ENCODE measurements around the gene TCEA3.
A peak's percentile ranks its signal among the peaks of the same experiment; 100 is the strongest.

TCEA3 gene

GRCh38 chr1:23448846-23449245 is 24.3 kb upstream of the TCEA3 start:
- H2AK5ac ChIP-seq (ENCODE audit: low read length, severe bottlenecking): no peak overlapping the region
- H3K4me3 ChIP-seq (ENCODE audit: insufficient read depth in 1 of 2, low read depth in 1 of 2, low read length in 2 of 2): no peak overlapping the region
- no peak overlapping the region for H2AFZ ChIP-seq (ENCODE audit: low read depth, low read length)
- H3K9ac ChIP-seq (ENCODE audit: low read length): no peak overlapping the region
- H2BK12ac ChIP-seq (ENCODE audit: low read length in 2 of 2): no peak overlapping the region
- H2BK5ac ChIP-seq (ENCODE audit: low read depth, low read length, poor library complexity, severe bottlenecking): no peak overlapping the region
- no peak overlapping the region for H3K4me2 ChIP-seq (ENCODE audit: low read length, poor library complexity, severe bottlenecking)
- DNase-seq: no peak
- H2BK120ac ChIP-seq (ENCODE audit: low read depth, low read length): no peak overlapping the region
- no peak overlapping the region for H4K8ac ChIP-seq (ENCODE audit: low read length)
- H2BK15ac ChIP-seq (ENCODE audit: low read depth, poor library complexity, severe bottlenecking): no peak overlapping the region
- H3K9me3 ChIP-seq (ENCODE audit: control insufficient read depth, low read length): no peaks in the 10 kb centered on the region
- no peaks in the 10 kb centered on the region for H3K79me1 ChIP-seq (replicated peaks; ENCODE audit: low read length, poor library complexity, severe bottlenecking)
- H3K4me1 ChIP-seq (ENCODE audit: control insufficient read depth, insufficient read depth, low read depth, low read length): peaks cover 2% of the 10 kb centered on the region
- no peak overlapping the region for H3K4ac ChIP-seq (ENCODE audit: low read depth in 1 of 2, low read length in 2 of 2)
- H3K14ac ChIP-seq (ENCODE audit: low read length in 2 of 2): no peak overlapping the region
- H3K23ac ChIP-seq (ENCODE audit: low read length in 2 of 2): no peak overlapping the region
- no peak overlapping the region for H3K18ac ChIP-seq (ENCODE audit: low read depth in 1 of 2, low read length in 2 of 2)
- peaks cover 32 to 67% of the 10 kb centered on the region in 2 experiments for H3K36me3 ChIP-seq (ENCODE audit: control insufficient read depth in 1 of 2, insufficient read depth in 2 of 2, low read depth in 1 of 2, low read length in 2 of 2)
- H3K27ac ChIP-seq (ENCODE audit: low read length, poor library complexity, severe bottlenecking): no peak overlapping the region
- no peaks in the 10 kb centered on the region for H3K27me3 ChIP-seq (ENCODE audit: control insufficient read depth in 1 of 2, insufficient read depth in 1 of 2, low read length in 2 of 2)
- 70% methylated on average over 1 of the region's 1 CpG for WGBS
- H4K91ac ChIP-seq (ENCODE audit: low read length): no peak overlapping the region

- Histone ChIP-seq H3K9me3 (ENCODE audit: control insufficient read depth, low read length) (no peaks in the 10 kb centered on the region), H2BK12ac (ENCODE audit: low read length in 2 of 2) (no peak overlapping the region), H3K4me1 (ENCODE audit: control insufficient read depth, insufficient read depth, low read depth, low read length) (peaks cover 2% of the 10 kb centered on the region), H2AFZ (ENCODE audit: low read depth, low read length) (no peak overlapping the region), H4K8ac (ENCODE audit: low read length) (no peak overlapping the region), H3K14ac (ENCODE audit: low read length in 2 of 2) (no peak overlapping the region), H2BK15ac (ENCODE audit: low read depth, poor library complexity, severe bottlenecking) (no peak overlapping the region), H2BK5ac (ENCODE audit: low read depth, low read length, poor library complexity, severe bottlenecking) (no peak overlapping the region), H2BK120ac (ENCODE audit: low read depth, low read length) (no peak overlapping the region), H3K23ac (ENCODE audit: low read length in 2 of 2) (no peak overlapping the region), H3K36me3 (ENCODE audit: control insufficient read depth in 1 of 2, insufficient read depth in 2 of 2, low read depth in 1 of 2, low read length in 2 of 2) (peaks cover 29 to 59% of the 10 kb centered on the region in 2 experiments), H3K27ac (ENCODE audit: low read length, poor library complexity, severe bottlenecking) (no peak overlapping the region), H3K18ac (ENCODE audit: low read depth in 1 of 2, low read length in 2 of 2) (no peak overlapping the region), H3K4me2 (ENCODE audit: low read length, poor library complexity, severe bottlenecking) (no peak overlapping the region), H3K4ac (ENCODE audit: low read depth in 1 of 2, low read length in 2 of 2) (no peak overlapping the region), H2AK5ac (ENCODE audit: low read length, severe bottlenecking) (no peak overlapping the region), H3K27me3 (ENCODE audit: control insufficient read depth in 1 of 2, insufficient read depth in 1 of 2, low read length in 2 of 2) (no peaks in the 10 kb centered on the region), H3K9ac (ENCODE audit: low read length) (no peak overlapping the region), H3K79me1 (replicated peaks; ENCODE audit: low read length, poor library complexity, severe bottlenecking) (no peaks in the 10 kb centered on the region), H3K4me3 (ENCODE audit: insufficient read depth in 1 of 2, low read depth in 1 of 2, low read length in 2 of 2) (peak overlapping the region in 1 of 2 experiments; percentile 4), H4K91ac (ENCODE audit: low read length) (no peak overlapping the region)
- no peak for DNase-seq
- 96% methylated on average over 7 of the region's 8 CpGs for WGBS
These were observed 22.2 kb upstream of the TCEA3 start for GRCh38 chr1:23446661-23447310.

- Histone ChIP-seq H3K9ac (ENCODE audit: low read length) (peak overlapping the region; percentile 89), H3K27ac (ENCODE audit: low read length, poor library complexity, severe bottlenecking) (no peak overlapping the region), H3K9me3 (ENCODE audit: control insufficient read depth, low read length) (no peaks in the 10 kb centered on the region), H2BK5ac (ENCODE audit: low read depth, low read length, poor library complexity, severe bottlenecking) (no peak overlapping the region), H3K18ac (ENCODE audit: low read depth in 1 of 2, low read length in 2 of 2) (peak overlapping the region; percentile 63 to 64), H3K4me2 (ENCODE audit: low read length, poor library complexity, severe bottlenecking) (no peak overlapping the region), H3K4me1 (ENCODE audit: control insufficient read depth, insufficient read depth, low read depth, low read length) (peaks cover under 1% of the 10 kb centered on the region), H4K8ac (ENCODE audit: low read length) (peak overlapping the region; percentile 51), H3K27me3 (ENCODE audit: control insufficient read depth in 1 of 2, insufficient read depth in 1 of 2, low read length in 2 of 2) (no peaks in the 10 kb centered on the region), H3K4ac (ENCODE audit: low read depth in 1 of 2, low read length in 2 of 2) (peak overlapping the region in 1 of 2 experiments; percentile 57), H3K79me1 (replicated peaks; ENCODE audit: low read length, poor library complexity, severe bottlenecking) (no peaks in the 10 kb centered on the region), H3K14ac (ENCODE audit: low read length in 2 of 2) (peak overlapping the region in 1 of 2 experiments; percentile 40), H3K4me3 (ENCODE audit: insufficient read depth in 1 of 2, low read depth in 1 of 2, low read length in 2 of 2) (peak overlapping the region in 1 of 2 experiments; percentile 73), H4K91ac (ENCODE audit: low read length) (peak overlapping the region; percentile 35), H3K23ac (ENCODE audit: low read length in 2 of 2) (no peak overlapping the region), H3K36me3 (ENCODE audit: control insufficient read depth in 1 of 2, insufficient read depth in 2 of 2, low read depth in 1 of 2, low read length in 2 of 2) (peaks cover 25 to 54% of the 10 kb centered on the region in 2 experiments), H2AK5ac (ENCODE audit: low read length, severe bottlenecking) (no peak overlapping the region), H2BK12ac (ENCODE audit: low read length in 2 of 2) (peak overlapping the region in 1 of 2 experiments; percentile 6), H2AFZ (ENCODE audit: low read depth, low read length) (no peak overlapping the region), H2BK15ac (ENCODE audit: low read depth, poor library complexity, severe bottlenecking) (no peak overlapping the region), H2BK120ac (ENCODE audit: low read depth, low read length) (peak overlapping the region; percentile 21)
- DNase-seq: no peak
- 93% methylated on average over 4 of the region's 4 CpGs for WGBS
These were observed 20.2 kb upstream of the TCEA3 start for GRCh38 chr1:23444596-23445390.

- Histone ChIP-seq H2AFZ (ENCODE audit: low read depth, low read length) (no peak overlapping the region), H2BK12ac (ENCODE audit: low read length in 2 of 2) (no peak overlapping the region), H3K4me2 (ENCODE audit: low read length, poor library complexity, severe bottlenecking) (no peak overlapping the region), H2AK5ac (ENCODE audit: low read length, severe bottlenecking) (no peak overlapping the region), H3K9ac (ENCODE audit: low read length) (peak overlapping the region; percentile 89), H2BK5ac (ENCODE audit: low read depth, low read length, poor library complexity, severe bottlenecking) (no peak overlapping the region), H3K9me3 (ENCODE audit: control insufficient read depth, low read length) (no peaks in the 10 kb centered on the region), H3K4me1 (ENCODE audit: control insufficient read depth, insufficient read depth, low read depth, low read length) (no peaks in the 10 kb centered on the region), H3K79me1 (replicated peaks; ENCODE audit: low read length, poor library complexity, severe bottlenecking) (no peaks in the 10 kb centered on the region), H3K27ac (ENCODE audit: low read length, poor library complexity, severe bottlenecking) (no peak overlapping the region), H3K18ac (ENCODE audit: low read depth in 1 of 2, low read length in 2 of 2) (peak overlapping the region; percentile 63 to 64), H3K23ac (ENCODE audit: low read length in 2 of 2) (no peak overlapping the region), H3K4me3 (ENCODE audit: insufficient read depth in 1 of 2, low read depth in 1 of 2, low read length in 2 of 2) (peak overlapping the region in 1 of 2 experiments; percentile 73), H2BK15ac (ENCODE audit: low read depth, poor library complexity, severe bottlenecking) (no peak overlapping the region), H3K36me3 (ENCODE audit: control insufficient read depth in 1 of 2, insufficient read depth in 2 of 2, low read depth in 1 of 2, low read length in 2 of 2) (peaks cover 25 to 54% of the 10 kb centered on the region in 2 experiments), H4K8ac (ENCODE audit: low read length) (peak overlapping the region; percentile 42), H2BK120ac (ENCODE audit: low read depth, low read length) (peak overlapping the region; percentile 21), H3K4ac (ENCODE audit: low read depth in 1 of 2, low read length in 2 of 2) (peak overlapping the region in 1 of 2 experiments; percentile 57), H4K91ac (ENCODE audit: low read length) (no peak overlapping the region), H3K27me3 (ENCODE audit: control insufficient read depth in 1 of 2, insufficient read depth in 1 of 2, low read length in 2 of 2) (no peaks in the 10 kb centered on the region), H3K14ac (ENCODE audit: low read length in 2 of 2) (peak overlapping the region in 1 of 2 experiments; percentile 40)
- WGBS: 100% methylated on average over 2 of the region's 4 CpGs
- peak; percentile 94 for DNase-seq
These were observed 19.6 kb upstream of the TCEA3 start for GRCh38 chr1:23444104-23444533.

All from mesenchymal stem cell (in vitro differentiated cells and primary cell).